Esophagus mucosa (tissue), 1 donor: ENCODE results near the gene PRR7. TPM values are rescaled to one million over a fixed set of nuclear protein-coding genes. Genes with fewer than 3 reads are reported as not detected.

Experiments
- ATAC-seq: fragments of 200-7000 bp; cut with Tn5 transposase; one replicate; pipeline ENCODE4 v1.9.1; 2020
- total RNA-seq: library from RNA; stranded (reverse); gene quantifications from one replicate; pipeline ENCODE4 v1.2.4, GENCODE V29; 2023
- donor health status: DM: yes; HTN: yes; CAD: no.

Gene PRR7
- total RNA-seq, 1 donor from 2014 or later = 4.3 TPM

DNA sequence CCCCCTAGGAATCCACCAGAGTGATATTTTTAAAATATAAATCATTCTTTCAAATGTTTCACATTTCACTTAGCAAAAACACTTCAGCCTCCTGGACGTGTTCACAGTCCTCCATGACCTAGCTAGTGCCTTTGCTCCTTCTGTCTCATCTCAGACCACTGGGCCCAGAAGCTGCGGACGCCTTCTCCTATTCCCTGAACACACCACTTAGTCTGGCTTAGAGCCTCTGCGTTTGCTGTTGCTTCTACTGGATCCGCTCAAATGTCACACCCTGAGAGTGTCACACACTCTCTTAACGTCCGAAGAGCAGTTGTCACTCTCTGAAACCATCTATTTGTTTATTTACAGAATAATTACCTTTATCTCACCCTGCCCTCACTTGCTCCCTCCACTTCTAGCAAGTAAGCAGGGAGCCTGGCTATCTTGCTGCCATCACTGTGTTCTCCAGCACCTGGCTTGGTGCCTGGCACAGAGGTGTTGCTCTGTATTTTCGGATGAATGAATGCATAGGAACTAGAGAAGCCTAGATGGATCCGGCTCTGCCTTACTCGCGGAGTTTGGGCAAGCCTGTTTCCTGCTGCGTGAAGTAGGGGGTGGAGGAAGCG, 21.3 kb upstream of the PRR7 start:
- ATAC-seq = no peak

DNA sequence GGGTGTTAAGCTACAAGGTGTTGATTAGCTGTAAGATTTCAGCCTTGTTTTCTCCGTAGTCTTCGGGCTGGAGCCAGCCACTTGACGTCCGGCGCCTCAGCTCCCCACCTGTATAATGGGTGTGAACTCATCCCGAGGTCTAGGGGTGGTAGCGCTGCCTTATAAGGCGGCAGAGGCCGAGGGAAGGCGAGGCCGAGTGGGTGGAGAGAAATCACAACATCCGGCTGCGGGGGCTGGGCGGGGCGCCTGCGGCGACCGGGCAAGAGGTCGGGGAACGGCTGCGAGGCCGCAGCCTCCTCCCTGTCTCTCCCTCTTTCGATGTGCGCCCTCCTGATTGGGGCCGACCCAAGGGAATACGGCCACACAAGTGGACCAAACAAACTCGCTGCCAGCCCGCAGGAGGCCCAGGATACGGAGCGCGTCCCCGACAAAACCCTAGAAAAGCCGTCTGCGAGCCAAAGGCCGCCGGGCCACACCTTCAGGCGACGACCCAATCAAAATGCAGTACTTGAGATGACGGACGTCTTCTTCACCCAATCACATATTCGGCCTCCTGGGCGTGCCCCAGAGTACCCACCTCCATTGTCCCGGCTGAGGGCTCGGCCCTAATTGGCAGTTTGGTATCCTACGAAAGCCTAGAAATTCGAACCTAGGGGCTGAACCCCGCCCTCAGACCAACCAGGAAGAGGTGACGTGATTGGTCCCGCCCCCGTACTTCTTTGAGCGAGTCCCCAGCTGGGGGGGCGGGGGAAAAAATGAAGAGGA, 20.6 kb upstream of the PRR7 start:
- ATAC-seq = peak; percentile 93

DNA sequence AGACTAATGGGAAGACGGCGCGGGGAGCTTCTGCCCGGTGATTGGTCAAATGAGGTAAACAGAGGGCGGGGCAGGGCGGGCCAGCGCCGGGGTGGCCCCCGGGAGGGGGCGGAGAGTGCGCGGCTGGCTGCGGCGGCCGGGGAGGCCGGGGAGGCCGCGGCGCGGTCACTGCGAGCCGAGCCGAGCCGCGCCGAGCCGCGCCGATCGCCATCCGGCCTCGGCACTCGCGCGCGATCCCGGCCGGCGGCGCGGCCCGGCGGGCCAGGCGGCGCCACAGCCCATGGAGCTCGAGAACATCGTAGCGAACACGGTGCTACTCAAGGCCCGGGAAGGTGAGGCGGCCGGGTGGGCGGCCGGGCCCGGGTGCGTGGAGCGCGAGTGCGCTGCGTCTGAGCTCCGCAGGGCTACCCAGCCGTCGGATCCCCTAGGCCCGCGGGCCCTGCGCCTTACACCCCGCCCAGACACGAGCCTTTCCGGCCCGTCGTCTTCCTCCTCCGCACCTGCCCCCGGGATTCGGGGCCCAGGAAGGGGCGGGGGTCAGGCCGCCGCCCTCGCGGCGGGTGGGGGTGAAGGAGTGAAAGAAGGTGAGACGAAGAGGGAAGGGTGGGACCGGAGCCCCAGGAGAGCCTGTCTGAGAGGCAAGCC, 19.9 kb upstream of the PRR7 start, which contains the start of gene GRK6:
GRK6 (plus strand) TSS at position 111 of the 645 bp plus-strand sequence; CDS start at position 281, 170 bp downstream.
- peak; percentile 2 for ATAC-seq

DNA sequence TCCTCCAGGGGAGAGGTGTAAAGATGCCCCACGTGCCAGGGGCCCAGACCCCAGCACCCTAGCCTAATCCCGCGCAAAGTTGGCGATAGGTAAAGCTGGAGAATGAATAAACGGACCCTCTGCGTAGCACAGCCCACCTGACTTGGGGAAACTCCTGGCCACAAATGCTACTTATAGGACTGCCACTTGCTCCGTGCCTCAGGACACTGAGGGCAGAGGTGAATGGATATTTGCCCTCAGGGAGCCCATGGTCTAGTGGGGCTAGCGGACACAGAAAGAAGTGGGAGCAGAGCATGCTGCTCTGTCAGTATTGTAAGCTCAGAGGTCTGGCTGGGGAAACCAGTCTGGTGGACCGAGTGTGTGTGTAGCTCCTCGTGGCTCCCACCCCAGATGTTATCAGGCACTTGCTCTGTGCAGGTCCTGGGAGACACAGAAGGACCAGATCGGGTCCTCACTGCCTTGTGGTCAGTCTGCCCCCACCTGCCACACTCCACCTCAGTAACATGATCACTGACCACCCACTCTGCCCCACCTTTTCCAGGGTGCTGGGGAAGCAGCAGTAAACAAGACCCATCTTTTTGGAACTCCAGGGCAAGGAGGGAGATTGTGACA, 19.3 kb upstream of the PRR7 start:
- no peak for ATAC-seq

DNA sequence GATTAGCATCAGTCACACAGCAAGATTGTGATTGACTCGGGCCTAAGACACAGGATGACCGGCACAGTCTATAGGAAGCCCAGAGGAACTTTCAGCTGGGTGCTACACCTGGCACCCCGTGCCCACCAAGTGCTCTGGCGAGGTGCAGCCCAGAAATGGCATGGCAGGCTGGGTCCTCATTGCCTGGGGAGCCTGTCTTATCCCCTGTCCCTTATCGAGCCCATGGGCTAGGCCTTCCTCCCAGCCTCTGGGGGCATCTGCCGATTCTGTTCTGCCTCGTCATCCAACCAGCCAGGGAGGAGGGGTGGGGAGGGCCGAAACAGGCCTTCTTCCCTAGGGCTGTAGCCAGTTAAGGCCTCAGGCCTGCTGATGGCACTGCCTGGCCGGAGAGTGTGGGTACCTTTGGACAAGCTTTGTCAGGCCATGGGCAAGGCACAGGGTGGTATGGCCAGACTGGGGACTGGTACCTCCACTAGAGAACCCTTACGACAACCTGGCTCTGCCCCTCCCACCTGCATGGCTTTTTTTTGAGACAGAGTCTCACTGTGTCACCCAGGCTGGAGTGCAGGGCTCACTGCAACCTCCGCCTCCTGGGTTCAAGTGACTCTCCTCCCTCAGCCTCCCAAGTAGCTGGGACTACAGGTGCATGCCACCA, 18.6 kb upstream of the PRR7 start:
- no peak for ATAC-seq

DNA sequence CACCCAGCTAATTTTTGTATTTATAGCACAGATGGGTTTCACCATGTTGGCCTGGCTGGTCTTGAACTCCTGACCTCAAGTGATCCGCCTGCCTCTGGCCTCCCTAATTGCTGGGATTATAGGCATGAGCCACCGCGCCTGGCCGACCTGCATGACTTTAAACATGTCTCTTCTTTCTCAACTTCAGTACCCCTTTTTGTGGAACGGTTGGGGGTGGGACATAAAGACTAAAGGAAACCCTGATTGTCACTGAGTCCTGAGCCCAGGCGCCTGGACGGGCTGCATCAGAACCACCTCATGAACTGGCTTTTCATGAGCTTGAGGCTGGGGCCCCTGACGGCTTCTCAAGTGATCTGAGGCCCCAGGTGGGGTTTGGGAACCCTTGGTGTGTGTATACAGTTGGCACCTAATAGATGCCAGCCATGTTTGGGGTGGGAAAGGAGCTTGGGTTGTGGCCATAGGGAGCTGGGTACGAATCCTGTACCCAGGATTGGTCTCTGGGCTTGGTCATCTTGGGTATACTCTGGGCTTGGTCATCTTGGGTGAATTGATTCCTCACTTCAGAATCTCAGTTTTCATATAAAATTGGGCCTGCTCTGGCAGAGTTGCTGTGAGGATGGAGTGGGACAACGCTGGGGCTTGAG, 17.9 kb upstream of the PRR7 start:
- no peak for ATAC-seq

DNA sequence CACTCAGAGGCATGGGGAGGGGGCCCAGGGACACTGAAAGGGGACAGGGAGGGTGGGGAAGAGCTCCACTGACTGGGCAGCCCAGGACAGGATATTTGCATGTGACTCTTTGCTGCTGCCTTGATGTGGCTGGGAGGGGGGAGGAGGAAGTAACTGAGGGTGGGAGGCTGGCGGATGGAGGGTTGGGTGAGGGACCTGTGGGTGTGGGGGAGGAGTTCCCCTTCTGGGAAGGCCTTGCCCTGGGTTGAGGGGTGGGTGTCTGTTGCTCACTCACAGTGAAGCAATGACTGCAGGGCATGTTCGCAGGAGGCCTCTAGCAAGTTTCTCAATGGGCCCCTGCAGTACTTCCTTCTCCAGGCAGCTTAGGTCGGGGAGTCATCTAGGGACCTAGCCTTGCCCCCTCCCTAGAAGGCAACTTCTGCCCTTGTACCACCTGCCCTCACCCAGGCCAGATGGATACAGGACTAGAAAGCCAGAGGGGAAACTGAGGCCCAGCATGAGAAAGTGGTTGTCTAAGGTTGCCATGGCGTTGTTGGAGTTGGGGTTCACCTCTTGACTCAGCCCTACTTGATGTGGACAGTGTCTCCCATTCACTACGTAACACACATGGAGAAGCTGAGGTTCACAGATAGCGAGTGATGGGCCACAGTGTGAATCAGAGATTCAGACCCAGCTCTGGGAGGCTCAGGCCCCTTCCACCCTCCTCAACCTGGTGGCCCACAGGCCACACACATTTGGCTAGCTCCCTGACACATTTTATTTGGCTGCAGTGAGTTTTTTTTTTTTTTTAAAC, 17.2 kb upstream of the PRR7 start:
- no peak for ATAC-seq

DNA sequence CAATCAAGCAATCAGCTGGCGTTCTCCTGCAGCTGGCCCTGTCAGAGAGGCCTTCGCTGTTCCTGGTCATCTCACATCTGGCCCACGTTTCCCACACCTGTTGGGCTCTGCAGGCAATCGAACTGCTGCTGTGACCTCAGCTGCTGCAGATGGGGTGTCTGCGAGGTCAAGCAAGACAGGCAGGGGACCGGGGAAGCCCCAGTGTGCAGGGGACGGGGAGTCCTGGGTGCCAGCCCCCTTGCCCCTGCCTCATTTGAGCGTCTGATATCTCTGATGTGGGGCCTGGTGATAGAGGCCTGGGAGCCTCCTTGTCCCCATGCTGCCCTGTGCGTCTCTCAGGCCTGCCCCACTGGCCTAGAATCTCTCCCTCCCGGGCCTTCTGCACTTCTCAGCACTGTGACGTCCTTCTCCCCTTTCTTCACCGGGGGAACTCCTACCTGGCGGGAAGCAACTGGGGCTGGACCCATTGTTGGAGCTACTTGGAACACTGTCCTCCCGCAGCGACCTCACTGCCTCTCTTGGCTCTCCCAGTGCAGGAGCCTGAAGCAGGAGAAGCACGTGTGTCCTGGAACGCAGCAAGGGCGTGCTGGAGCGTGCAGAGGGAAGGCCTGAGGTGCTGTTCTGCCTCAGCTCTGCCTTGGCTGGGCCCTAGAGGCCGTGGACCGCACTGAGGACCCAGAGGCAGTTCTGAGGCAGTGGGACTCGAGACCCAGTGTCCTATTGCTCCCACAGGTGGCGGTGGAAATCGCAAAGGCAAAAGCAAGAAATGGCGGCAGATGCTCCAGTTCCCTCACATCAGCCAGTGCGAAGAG, 16.3 kb upstream of the PRR7 start:
- ATAC-seq = peak; percentile 6

DNA sequence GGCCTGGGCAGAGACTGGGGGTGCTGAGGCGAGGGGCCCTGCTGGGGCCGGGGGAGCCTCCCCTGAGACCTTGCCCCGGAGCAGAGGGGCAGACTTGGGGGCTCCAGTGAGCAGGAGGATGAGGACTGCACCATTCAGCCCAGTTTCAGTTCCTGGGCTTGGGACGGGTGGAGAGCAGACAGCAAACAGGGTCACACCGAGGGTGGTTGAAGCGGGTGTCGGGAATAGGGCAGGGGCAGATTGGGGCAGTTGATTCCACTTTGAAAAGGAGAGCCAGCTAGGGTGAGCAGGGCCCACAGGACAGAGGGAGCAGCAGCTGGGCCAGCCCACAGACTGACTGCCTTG, 15.7 kb upstream of the PRR7 start:
- ATAC-seq = no peak

DNA sequence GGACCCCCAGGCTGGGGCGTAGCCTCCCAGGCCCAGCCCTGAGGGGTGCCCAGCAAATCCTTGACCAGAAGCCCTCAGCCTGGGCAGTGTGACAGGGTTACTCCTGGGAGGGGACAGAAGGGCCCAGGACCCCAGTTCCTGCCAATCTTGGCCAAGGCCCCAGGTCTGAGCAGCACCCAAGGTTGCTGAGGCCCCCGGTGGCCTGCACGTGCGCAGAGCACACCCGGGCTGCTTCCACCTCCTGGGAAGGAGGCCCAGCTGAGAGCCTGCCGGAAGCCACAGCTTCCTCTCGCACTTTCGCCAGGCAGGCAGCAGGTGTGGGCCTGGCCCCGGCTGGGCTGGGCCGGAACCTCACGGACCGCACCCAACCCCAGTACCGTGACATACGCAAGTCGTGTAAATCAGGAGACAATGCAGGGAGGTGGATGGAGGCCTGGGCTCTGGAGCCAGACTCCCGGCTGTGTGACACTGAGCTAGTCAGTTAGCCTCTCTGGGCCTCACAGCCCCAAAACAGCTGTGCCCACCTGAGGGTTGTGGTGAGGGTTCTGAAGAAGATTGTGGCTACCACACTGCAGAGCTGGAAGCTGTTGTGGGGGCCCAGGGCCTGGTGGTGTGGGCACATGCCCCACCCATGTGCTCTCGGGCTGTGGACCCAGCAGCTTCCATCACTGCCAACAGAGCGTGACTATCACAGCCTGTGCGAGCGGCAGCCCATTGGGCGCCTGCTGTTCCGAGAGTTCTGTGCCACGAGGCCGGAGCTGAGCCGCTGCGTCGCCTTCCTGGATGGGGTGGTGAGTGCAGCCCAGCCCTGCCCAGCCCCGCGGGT, 15.1 kb upstream of the PRR7 start:
- ATAC-seq = peak; percentile 64

DNA sequence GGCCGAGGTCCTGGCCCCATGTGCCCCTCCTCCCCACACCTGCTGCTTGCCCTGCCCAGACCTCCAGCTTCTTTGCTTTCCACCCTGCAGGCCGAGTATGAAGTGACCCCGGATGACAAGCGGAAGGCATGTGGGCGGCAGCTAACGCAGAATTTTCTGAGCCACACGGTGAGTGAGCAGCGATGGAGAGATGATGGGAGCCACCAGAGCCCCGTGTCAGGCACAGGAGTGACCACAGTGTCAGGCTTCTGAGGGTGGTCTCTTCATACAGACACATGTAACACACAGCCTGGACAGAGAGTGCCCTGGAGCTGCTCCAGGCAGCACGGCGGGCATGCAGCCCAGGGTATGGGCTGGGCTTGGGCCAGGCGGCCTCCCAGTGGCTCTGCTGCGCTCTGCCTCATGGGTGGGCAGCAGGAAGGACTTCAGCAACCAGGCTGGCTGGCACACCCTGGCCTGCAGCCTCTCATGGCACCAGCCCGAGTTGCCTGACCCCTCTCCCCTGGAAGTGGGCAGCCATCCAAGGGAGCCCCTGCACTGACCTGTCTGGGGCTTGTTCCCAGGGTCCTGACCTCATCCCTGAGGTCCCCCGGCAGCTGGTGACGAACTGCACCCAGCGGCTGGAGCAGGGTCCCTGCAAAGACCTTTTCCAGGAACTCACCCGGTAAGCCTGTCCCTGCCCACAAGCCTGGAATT, 14.3 kb upstream of the PRR7 start:
- no peak for ATAC-seq

DNA sequence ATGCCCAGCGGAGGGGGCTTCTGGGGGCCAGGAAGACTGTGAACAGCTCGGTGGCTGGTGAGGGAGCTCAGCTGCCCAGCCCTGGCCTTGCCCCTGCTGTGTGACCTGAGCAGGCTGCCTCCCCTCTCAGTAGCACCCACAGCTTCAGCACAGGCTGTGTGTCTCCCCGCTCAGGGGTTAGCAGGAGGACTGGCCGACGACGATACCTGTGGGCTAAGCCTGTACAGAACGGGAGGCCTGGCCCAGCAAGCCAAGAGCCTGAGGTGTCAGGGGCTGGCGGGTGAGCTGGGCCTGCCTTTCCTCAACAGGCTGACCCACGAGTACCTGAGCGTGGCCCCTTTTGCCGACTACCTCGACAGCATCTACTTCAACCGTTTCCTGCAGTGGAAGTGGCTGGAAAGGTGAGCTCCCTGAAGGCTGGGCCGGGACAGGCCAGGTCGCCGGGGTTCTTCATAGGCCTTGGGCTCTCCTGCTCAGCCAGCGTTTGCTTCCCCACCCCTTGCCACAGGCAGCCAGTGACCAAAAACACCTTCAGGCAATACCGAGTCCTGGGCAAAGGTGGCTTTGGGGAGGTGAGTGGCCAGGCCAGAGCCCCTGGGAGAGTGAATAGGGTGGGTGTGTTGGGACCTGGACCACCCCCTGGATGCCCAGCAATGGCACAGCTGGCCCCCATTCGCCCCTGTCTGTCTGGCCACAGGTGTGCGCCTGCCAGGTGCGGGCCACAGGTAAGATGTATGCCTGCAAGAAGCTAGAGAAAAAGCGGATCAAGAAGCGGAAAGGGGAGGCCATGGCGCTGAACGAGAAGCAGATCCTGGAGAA, 13.6 kb upstream of the PRR7 start:
- no peak for ATAC-seq

DNA sequence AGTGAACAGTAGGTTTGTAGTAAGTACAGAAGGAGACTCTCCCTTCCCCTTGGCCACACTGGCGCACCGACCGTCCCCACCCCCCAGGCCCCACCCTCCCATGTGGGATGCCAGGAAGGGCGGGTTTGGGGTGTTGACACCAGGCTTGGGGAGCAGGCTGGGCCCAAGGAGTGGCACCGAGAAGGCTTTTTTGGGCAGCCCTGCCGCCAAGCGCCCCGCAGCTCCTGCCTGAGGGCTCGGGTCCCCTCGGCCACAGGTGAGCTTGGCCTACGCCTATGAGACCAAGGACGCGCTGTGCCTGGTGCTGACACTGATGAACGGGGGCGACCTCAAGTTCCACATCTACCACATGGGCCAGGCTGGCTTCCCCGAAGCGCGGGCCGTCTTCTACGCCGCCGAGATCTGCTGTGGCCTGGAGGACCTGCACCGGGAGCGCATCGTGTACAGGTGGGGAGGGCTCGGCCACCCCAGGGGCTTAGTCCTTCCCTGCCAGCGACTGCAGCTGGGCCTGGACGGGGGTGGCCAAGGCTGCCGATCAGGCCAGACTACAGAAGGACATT, 12.9 kb upstream of the PRR7 start:
- ATAC-seq = peak; percentile 27

DNA sequence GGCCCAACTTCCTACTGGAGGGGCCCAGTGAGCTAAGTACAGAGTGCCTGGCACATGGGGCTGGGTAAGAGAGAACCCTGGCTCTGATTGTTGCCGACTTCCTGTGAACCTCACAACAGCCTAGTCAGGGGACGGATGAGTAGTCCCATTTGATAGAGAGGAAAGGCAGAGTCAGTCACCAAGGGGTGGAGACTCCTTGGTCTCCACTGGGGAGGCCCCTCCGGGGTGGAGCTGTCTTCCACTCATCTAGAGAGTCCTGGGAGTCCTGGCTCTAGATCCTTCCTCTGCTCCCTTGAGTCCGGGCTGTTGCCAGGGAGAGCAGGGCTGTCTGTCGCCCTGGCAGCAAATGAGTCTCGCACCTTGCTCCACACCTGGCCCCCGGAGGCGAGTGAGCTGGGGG, 12.2 kb upstream of the PRR7 start:
- ATAC-seq = no peak

DNA sequence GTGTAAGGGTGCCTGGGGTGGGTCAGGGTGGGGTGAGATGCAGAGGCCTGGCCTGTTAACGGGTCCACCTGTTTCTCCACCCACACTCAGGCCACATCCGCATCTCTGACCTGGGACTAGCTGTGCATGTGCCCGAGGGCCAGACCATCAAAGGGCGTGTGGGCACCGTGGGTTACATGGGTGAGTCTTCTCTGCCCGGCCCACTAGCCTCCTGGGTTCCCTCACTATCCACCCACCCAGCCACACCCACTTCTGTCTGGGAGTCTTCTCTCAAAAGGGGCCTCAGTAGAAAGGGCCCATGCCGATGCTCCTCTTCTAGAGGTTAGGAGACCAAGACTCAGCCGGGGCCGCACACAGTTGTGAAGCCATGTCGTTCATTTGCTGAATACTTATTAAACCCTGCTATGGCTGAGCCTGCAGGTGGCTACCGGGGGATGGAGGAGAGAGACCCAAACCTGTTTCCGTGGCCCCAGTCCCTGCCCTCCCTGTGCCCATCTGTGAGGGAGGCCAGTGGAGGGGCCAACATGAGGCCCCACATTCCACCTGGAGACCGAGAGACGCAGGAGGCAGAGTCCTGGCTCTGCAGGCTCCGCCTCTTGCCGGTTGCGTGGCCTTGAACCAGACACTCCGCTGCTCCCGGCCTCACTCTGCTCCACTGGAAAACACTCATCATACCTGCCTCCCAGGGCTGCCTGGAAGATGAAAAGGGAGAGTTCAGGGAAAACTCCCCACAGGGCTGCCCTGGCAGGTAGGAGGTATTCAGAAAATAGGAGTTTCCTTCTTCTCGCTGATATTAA, 11.5 kb upstream of the PRR7 start:
- no peak for ATAC-seq

DNA sequence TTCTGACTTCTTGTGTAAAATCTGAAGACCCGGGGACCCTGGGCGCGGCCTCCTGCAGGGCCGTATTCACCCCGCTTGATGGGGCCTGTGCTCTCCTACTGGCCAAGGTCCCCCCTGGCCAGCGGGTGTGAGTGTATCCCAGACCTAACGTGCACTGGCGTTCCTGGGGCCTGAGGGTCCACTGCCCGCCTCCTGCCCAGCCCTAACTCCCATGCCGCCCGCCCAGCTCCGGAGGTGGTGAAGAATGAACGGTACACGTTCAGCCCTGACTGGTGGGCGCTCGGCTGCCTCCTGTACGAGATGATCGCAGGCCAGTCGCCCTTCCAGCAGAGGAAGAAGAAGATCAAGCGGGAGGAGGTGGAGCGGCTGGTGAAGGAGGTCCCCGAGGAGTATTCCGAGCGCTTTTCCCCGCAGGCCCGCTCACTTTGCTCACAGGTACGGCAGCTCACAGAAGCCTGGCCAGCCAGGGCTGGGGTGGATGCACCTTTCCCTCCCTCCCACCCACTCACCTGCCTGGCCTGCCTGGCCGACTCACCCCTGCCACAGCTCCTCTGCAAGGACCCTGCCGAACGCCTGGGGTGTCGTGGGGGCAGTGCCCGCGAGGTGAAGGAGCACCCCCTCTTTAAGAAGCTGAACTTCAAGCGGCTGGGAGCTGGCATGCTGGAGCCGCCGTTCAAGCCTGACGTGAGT, 10.6 kb upstream of the PRR7 start:
- no peak for ATAC-seq
